ENCODE results near the gene RMI1. TPM values are rescaled to one million over a fixed set of nuclear protein-coding genes. Genes with fewer than 3 reads are reported as not detected.
"Not testable (repeated sequence)": the region's sequence is repeated elsewhere in the genome, so short reads cannot be mapped to it uniquely, and the experiment has no call there.

Gene RMI1
- total RNA-seq = 3.9 TPM
- long read RNA-seq, partial matches to known transcripts = 0 of 6 reads
- long read RNA-seq, other reads (novel, unspliced or antisense) = 4 of 6 reads

DNA sequence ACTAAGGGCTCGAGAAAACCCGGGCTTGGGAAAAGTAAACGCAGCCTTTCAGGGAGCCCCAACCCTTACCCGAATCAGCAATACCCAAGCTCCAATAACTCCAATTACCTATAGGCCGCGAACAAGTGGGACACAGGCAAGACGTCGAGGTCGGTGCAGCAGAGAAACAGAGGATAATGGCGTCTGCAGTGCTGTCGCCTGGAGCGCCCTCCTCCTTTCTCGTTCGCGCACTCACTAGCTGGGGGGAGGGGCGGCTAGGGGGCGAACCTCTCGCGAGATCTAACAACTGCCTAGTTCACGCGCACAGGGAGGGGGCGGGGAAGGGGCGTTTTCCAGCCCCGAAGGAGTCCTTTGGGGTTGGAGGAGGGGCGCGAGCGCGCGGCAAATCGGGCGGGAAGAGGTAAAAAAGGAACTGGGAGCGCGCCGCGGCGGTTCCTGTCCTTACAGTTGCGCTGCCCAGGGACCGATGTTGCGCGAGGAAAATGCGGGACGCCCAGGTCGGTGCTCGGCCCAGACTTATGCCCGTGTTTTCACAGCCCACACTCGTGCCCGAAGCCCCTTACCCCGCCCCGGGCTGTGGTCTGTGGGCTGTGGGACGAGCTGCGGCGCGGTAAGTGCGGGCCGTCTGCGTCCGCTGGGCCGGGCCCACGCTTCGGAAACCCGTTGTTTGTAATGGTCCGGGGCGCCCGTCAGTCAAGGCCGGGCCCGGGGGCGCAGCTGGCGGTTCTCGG lies at the start of gene RMI1:
Gene RMI1 (plus strand): TSS at position 411 of the 731 bp plus-strand sequence. CDS start 20,182 bp downstream, outside the sequence.
- peak; percentile 100 for DNase-seq (ENCODE audit: low spot score)
- intact Hi-C loops (cut with DNase I) = loop anchor here (5.0 kb wide), 1 partner anchor 192 kb away; no protein-coding TSS in a partner anchor

DNA sequence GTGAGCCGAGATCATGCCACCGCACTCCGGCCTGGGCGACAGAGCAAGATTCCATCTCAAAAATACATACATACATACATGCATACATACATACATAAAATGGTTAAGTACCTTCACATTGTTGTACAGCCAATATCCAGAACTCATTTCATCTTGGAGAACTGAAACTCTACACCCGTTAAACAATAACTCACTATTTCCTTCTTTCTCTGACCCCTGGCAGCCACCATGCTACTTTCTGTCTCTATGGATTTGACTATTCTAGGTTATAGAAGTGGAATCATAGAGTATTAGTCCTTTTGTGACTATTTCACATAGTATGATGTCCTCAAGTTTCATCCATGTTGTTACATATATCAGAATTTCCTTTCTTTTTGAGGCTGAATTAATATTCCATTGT lies 49.7 kb upstream of the RMI1 start:
- DNase-seq (ENCODE audit: low spot score) = no peak
- intact Hi-C loops (cut with DNase I) = no loop called here

DNA sequence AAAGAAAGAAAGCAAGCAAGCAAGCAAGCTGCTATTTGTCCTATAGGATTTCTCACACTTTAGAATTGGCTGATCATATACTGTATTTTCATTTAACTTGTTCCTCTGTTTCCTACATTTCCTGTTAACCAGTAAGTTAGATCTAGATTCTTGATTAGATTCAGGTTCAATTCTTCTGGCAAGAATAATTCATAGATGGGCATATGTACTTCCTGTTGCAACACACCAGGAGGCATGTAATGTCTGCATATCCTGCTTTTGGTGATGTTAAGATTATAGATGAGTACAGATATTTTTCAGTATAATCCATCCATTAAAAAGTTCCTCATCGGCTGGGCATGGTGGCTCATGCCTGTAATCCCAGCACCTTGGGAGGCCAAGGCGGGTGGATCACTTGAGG lies 48.6 kb upstream of the RMI1 start:
- no peak for DNase-seq (ENCODE audit: low spot score)
- intact Hi-C loops (cut with DNase I) = no loop called here

DNA sequence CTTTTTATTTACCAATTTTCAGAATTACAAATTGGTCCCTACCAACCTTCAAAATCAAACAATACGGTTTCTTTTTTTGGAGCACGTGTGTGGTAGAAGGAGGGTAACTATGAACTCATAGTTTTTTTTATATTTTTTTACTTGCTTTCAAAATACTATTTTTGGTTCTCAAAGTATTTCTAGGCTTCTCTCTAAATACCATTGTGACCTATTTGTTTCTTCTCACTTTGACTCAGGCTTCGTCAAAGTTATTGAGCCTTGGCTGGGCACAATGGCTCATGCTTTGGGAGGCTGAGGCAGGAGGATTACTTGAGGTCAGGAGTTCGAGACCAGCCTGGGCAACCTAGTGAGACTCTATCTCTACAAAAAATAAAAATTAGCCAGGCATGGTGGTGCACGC lies 47.8 kb upstream of the RMI1 start:
- intact Hi-C loops (cut with DNase I) = no loop called here
- DNase-seq (ENCODE audit: low spot score) = no peak

GRCh38 chr9:83933790-83934189 lies 46.8 kb upstream of the RMI1 start:
- intact Hi-C loops (cut with DNase I) = no loop called here
- peak; percentile 63 for DNase-seq (ENCODE audit: low spot score)

DNA sequence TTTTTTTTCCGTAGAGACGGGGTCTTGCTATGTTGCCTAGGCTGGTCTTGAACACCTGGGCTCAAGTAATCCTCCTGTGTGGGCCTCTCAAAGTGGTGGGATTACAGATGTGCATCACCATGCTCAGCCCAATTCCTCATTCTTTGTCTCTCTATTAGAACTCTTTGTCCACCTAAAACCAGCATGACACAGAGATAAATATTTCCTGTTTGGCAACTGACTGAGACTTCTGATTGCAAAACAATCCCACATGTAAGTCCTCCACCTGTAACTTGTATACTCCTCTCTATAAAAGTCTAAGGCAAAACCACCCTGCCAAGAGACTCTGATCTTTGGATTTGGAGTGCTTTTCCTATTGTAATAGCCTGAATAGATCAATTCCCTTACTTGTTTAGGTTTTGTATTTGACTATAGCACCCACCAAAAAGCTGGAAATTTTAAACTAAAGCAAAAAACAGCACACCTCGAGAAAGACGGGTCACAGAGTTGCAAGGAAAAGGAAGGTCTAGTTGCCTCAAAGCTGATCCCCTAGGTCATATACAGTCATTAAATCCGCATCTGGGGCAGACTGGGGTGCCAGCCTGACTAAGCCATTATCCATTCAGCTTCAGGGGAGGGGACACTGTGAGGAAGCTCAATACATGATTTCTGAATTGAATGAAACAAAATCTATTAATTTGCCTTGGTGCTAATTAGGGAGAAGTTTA lies 45.9 kb upstream of the RMI1 start:
- intact Hi-C loops (cut with DNase I) = loop anchor here (5.0 kb wide), 1 partner anchor 238 kb away; no protein-coding TSS in a partner anchor
- DNase-seq (ENCODE audit: low spot score) = no peak

DNA sequence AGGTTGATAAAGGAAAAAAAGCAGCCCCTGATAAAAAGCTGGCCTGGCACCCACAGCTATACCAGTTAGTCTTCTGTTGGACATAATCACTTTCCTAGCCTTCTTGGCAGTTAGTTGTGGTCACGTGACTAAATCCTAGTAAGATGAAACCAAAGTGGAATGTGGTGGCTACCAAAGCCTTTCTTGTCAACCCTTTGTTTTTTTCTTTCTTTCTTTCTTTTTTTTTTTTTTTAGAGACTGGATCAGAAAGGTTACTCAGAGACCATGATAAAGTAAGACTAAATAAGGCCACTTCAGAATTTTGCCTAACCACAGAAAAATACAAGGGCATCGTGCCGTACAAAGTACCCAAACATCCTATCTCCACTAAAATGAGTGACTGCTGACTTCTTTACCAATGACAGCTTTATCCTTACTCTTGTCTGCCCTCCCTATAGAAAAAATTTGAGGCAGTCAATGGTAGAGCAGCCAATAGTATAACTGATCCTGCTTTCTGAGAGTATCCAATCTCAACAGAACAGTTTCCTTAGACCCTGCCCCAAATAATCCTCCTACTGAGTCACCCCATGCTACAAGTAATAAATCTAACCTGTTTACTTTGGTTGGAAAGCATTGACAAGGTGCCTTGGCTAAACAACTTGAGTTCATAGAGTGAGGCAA lies 45.2 kb upstream of the RMI1 start:
- DNase-seq (ENCODE audit: low spot score) = no peak
- intact Hi-C loops (cut with DNase I) = loop anchor here (5.0 kb wide), 1 partner anchor 237 kb away; no protein-coding TSS in a partner anchor

DNA sequence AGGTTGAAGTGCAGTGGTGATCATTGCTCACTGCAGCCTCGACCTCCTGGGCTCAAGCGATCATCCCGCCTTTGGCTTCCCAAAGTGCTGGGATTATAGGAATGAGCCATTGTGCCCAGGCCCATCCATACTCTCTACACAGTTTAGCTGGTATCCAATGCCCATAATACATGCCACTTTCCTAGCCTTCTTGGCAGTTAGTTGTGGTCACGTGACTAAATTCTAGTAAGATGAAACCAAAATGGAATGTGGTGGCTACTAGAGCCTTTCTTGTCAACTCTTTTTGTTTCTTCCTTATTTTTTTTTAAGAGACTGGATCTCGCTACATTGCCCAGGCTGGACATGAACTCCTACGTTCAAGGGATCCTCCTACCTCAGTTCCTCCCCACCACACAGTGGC lies 44.1 kb upstream of the RMI1 start:
- intact Hi-C loops (cut with DNase I) = loop anchor here (5.0 kb wide), 1 partner anchor 236 kb away; no protein-coding TSS in a partner anchor
- DNase-seq (ENCODE audit: low spot score) = no peak

DNA sequence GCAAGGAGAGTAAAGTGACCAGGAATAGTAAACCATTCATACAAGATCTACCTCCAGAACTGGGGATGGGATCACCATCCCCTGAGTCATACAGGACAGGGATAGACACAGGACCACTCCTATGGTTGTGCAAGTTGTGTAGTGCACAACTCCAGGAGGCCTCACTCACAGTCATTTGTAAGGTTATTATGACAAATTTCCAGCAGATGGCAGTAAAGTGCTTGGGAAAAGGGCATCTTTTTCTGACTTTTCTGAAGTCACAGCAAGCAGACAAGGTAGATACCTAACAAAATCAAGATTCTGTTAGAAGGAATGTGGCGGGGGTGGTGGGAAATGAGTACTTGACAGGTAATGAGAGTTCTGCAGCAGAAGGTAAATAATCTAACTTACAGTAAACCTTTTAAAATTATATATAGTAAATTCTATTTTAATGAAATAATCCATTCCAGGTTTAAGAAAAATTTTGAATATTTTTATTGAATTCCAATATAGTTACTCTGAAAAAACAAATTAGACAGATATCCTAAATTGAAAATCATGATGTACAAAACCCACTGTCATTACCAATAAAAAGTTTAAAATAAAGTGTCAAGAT lies 42.6 kb upstream of the RMI1 start:
- peak; percentile 29 for DNase-seq (ENCODE audit: low spot score)
- intact Hi-C loops (cut with DNase I) = loop anchor here (1.0 to 5.0 kb wide), 3 partner anchors 234 to 377 kb away; no protein-coding TSS in a partner anchor

- intact Hi-C loops (cut with DNase I) = no loop called here
- DNase-seq (ENCODE audit: low spot score) = peak; percentile 24
Measured at GRCh38 chr9:83940590-83941303, 39.9 kb upstream of the RMI1 start.

- DNase-seq (ENCODE audit: low spot score) = peak; percentile 15
- intact Hi-C loops (cut with DNase I) = not testable (repeated sequence)
Measured at GRCh38 chr9:83948096-83948495, 32.5 kb upstream of the RMI1 start.

- peak; percentile 86 for DNase-seq (ENCODE audit: low spot score)
- intact Hi-C loops (cut with DNase I) = loop anchor here (5.0 kb wide), 1 partner anchor 34 kb away; the partner anchor contains the start of gene KIF27
Measured at GRCh38 chr9:83956086-83956435, 24.5 kb upstream of the RMI1 start.

- intact Hi-C loops (cut with DNase I) = loop anchor here (5.0 kb wide), 1 partner anchor 34 kb away; the partner anchor contains the start of gene KIF27
- peak; percentile 92 for DNase-seq (ENCODE audit: low spot score)
Measured at GRCh38 chr9:83956436-83957247, 24.0 kb upstream of the RMI1 start.

- DNase-seq (ENCODE audit: low spot score) = no peak
- intact Hi-C loops (cut with DNase I) = loop anchor here (5.0 kb wide), 1 partner anchor 35 kb away; the partner anchor contains the start of gene KIF27
Measured at GRCh38 chr9:83957248-83957513, 23.4 kb upstream of the RMI1 start.

GRCh38 chr9:83959061-83959460 lies 21.5 kb upstream of the RMI1 start:
- no peak for DNase-seq (ENCODE audit: low spot score)
- intact Hi-C loops (cut with DNase I) = loop anchor here (5.0 kb wide), 1 partner anchor 37 kb away; the partner anchor contains the start of gene KIF27

GRCh38 chr9:83960991-83961390 lies 19.6 kb upstream of the RMI1 start:
- no peak for DNase-seq (ENCODE audit: low spot score)
- intact Hi-C loops (cut with DNase I) = no loop called here

DNA sequence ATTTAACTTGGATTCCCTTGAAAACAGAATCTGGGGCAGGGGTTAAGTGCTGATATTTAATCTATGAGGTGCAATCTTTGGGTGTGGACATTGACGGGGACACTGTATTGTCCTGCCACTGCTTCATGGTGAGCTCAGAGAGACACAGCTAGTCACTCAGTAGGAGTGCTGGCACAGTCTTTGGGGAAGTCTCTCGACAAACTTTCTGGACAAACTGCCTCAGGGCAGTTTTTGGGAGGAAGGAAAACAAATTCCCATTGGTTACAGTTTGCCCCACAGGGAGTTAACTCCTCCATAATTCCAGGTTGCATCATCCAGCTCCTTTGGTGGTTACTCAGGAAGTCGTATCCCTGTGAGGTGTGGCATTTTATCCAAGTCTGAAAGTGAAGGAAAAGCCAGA lies 18.4 kb upstream of the RMI1 start:
- DNase-seq (ENCODE audit: low spot score) = no peak
- intact Hi-C loops (cut with DNase I) = no loop called here

- intact Hi-C loops (cut with DNase I) = no loop called here
- no peak for DNase-seq (ENCODE audit: low spot score)
Measured at GRCh38 chr9:83964973-83965349, 15.6 kb upstream of the RMI1 start.

Measured in cardiac septum (tissue), 1 donor.